ENCODE data around the gene CLSTN2. TPM values are rescaled to one million over a fixed set of nuclear protein-coding genes. Genes with fewer than 3 reads are reported as not detected.

CLSTN2 gene
- total and polyA plus RNA-seq, 2 of the 4 experiments (the other 2 are of a cell fraction), result under 0.01 to 0.07 TPM

- H4K20me1 ChIP-seq (ENCODE audit: insufficient read depth, low read length), result no peaks in the 10 kb centered on the region
- no peak overlapping the region for H2BK120ac ChIP-seq (ENCODE audit: low read depth, low read length)
- ChIA-PET POLR2A (ENCODE audit: unreplicated experiment) (no interaction called here), CTCF (no interaction called here)
- no peak overlapping the region for H3K4me2 ChIP-seq (ENCODE audit: low read depth, low read length)
- H3K56ac ChIP-seq (ENCODE audit: extremely low read depth, insufficient read depth, low read length), result no peak overlapping the region
- no peak overlapping the region for H2BK5ac ChIP-seq (ENCODE audit: low read depth, low read length, poor library complexity, severe bottlenecking)
- no peak overlapping the region for H4K8ac ChIP-seq (ENCODE audit: low read depth in 2 of 2, low read length in 2 of 2)
- H3K9me3 ChIP-seq (ENCODE audit: control insufficient read depth, insufficient read depth, low read length), result 0 out of 2 replicates have a peak, but pooled peaks cover 2% of the 10 kb centered on the region
- no peaks in the 10 kb centered on the region for H3K36me3 ChIP-seq (ENCODE audit: control insufficient read depth, insufficient read depth, low read length)
- intact Hi-C loops (cut with micrococcal nuclease), result no loop called here
- no peak overlapping the region for H3K18ac ChIP-seq (ENCODE audit: low read depth, low read length)
- H3K23ac ChIP-seq (ENCODE audit: low read depth, low read length), result no peak overlapping the region
- no peak overlapping the region for H3K9ac ChIP-seq (ENCODE audit: low read depth, low read length)
- H3K9me1 ChIP-seq (ENCODE audit: insufficient read depth, low read length), result no peaks in the 10 kb centered on the region
- H3K79me1 ChIP-seq (ENCODE audit: low read depth in 1 of 2, low read length in 2 of 2), result no peaks in the 10 kb centered on the region
- no peak overlapping the region for H4K91ac ChIP-seq (ENCODE audit: insufficient read depth, low read depth, low read length)
- no peak overlapping the region for H4K5ac ChIP-seq (ENCODE audit: low read depth, low read length)
- no peaks in the 10 kb centered on the region for H3K27me3 ChIP-seq (ENCODE audit: control insufficient read depth, insufficient read depth, low read length)
- no peak overlapping the region for H3K14ac ChIP-seq (replicated peaks; ENCODE audit: low read depth, low read length)
- H3K4me3 ChIP-seq (ENCODE audit: insufficient read depth, low read depth, low read length), result no peak overlapping the region
- no peak overlapping the region for H2AK5ac ChIP-seq (ENCODE audit: low read depth, low read length)
- no peak overlapping the region for H2AFZ ChIP-seq (replicated peaks; ENCODE audit: low read length, poor library complexity)
- H3K4ac ChIP-seq (ENCODE audit: low read depth, low read length), result no peak overlapping the region
- TF ChIP-seq RAD21 (IDR thresholded peaks at IDR 0.05; ENCODE audit: low read length) (no peak), ELK1 (IDR thresholded peaks at IDR 0.05; ENCODE audit: borderline replicate concordance, low read depth, low read length) (no peak), MAZ (IDR thresholded peaks at IDR 0.05; ENCODE audit: borderline replicate concordance, low read depth, low read length) (no peak), CHD1 (IDR thresholded peaks at IDR 0.05; ENCODE audit: low read depth, low read length) (no peak), FOS (IDR thresholded peaks at IDR 0.05; ENCODE audit: low read depth, low read length) (no peak), RFX5 (IDR thresholded peaks at IDR 0.05; ENCODE audit: low read depth, low read length) (no peak), SMC3 (IDR thresholded peaks at IDR 0.05; ENCODE audit: low read depth, low read length) (no peak), CTCF (conservative IDR thresholded peaks at IDR 0.05; ENCODE audit: low read depth, low read length) (no peak), RCOR1 (IDR thresholded peaks at IDR 0.05; ENCODE audit: insufficient replicate concordance, low read length) (no peak), MAFK (IDR thresholded peaks at IDR 0.05; ENCODE audit: low read depth, low read length) (no peak), CEBPB (IDR thresholded peaks at IDR 0.05; ENCODE audit: low read depth, low read length) (no peak), NFE2L2 (IDR thresholded peaks at IDR 0.05; ENCODE audit: low read depth, low read length) (no peak), USF2 (IDR thresholded peaks at IDR 0.05; ENCODE audit: low read depth, low read length) (no peak)
- BruUV-seq (replicated peaks), result no TSS peak
- H2AK9ac ChIP-seq (replicated peaks; ENCODE audit: low read depth, low read length, poor library complexity), result no peak overlapping the region
- DNase-seq, result no peak
- in situ Hi-C loops (cut with MboI; ENCODE audit: low sequenced_read_pairs), result no loop called here
- no peak overlapping the region for H2BK15ac ChIP-seq (ENCODE audit: low read depth, low read length)
- dilution Hi-C loops (cut with HindIII; ENCODE audit: low sequenced_read_pairs, unreplicated experiment), result no loop called here
- no peak for ATAC-seq (ENCODE audit: low read depth)
- H3K27ac ChIP-seq (ENCODE audit: insufficient read depth, low read length), result no peak overlapping the region
- no peaks in the 10 kb centered on the region for H3K4me1 ChIP-seq (ENCODE audit: control insufficient read depth, insufficient read depth, low read length)
- H2BK20ac ChIP-seq (ENCODE audit: low read depth, low read length), result no peak overlapping the region
These were observed 566.9 kb downstream of the CLSTN2 start for GRCh38 chr3:140501770-140502364.

Measured in IMR-90 (cell line).